ENCODE results near the gene CNTNAP2. TPM values are rescaled to one million over a fixed set of nuclear protein-coding genes. Genes with fewer than 3 reads are reported as not detected.

The CNTNAP2 gene
- total RNA-seq, 2 experiments from 2014 or later: 0.28 TPM; not detected in 1

DNA sequence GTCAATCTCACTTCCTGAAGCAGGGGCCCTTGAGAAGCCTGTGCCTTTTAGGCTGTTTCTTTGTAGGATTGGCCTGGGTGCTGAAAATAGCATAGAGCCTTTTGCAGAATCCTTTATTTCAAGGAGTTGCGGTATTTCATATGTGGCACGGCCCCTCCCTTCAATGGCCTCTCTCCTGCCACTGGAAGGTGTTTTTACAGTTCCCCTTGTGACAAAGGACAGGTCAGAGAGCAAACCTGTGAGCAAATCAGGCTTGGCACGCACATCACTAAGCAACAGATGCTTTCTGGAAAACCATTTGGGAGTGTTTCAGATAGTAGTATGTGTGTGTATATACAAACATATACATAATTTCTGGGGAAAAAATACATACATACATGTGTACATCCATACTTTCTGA, 2085.4 kb downstream of the CNTNAP2 start:
- H3K79me2 ChIP-seq (ENCODE audit: insufficient read depth, low read depth, low read length): no peaks in the 10 kb centered on the region
- CTCF ChIA-PET (ENCODE audit: unreplicated experiment): no interaction called here
- POLR2A ChIA-PET: no interaction called here
- H3K9me3 ChIP-seq (ENCODE audit: low read length): no peaks in the 10 kb centered on the region
- no peaks in the 10 kb centered on the region for H4K20me1 ChIP-seq (ENCODE audit: insufficient read depth, low read length)
- H2AFZ ChIP-seq (ENCODE audit: low read length): no peak overlapping the region
- H3K36me3 ChIP-seq (ENCODE audit: insufficient read depth, low read length): no peaks in the 10 kb centered on the region
- intact Hi-C loops (cut with micrococcal nuclease; ENCODE audit: unreplicated experiment): no loop called here
- TF ChIP-seq, protein P1, sequence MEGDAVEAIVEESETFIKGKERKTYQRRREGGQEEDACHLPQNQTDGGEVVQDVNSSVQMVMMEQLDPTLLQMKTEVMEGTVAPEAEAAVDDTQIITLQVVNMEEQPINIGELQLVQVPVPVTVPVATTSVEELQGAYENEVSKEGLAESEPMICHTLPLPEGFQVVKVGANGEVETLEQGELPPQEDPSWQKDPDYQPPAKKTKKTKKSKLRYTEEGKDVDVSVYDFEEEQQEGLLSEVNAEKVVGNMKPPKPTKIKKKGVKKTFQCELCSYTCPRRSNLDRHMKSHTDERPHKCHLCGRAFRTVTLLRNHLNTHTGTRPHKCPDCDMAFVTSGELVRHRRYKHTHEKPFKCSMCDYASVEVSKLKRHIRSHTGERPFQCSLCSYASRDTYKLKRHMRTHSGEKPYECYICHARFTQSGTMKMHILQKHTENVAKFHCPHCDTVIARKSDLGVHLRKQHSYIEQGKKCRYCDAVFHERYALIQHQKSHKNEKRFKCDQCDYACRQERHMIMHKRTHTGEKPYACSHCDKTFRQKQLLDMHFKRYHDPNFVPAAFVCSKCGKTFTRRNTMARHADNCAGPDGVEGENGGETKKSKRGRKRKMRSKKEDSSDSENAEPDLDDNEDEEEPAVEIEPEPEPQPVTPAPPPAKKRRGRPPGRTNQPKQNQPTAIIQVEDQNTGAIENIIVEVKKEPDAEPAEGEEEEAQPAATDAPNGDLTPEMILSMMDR (conservative IDR thresholded peaks at IDR 0.05; ENCODE audit: low read length): no peak
- no peak for TF ChIP-seq EZH2phosphoT487 (IDR thresholded peaks at IDR 0.05; ENCODE audit: borderline replicate concordance, low read depth, low read length)
- H3K4me1 ChIP-seq (ENCODE audit: insufficient read depth, low read length, poor library complexity, severe bottlenecking): no peaks in the 10 kb centered on the region
- no peak overlapping the region for H3K27ac ChIP-seq (ENCODE audit: low read depth, low read length, poor library complexity, severe bottlenecking)
- H3K4me2 ChIP-seq (ENCODE audit: low read length): no peak overlapping the region
- no peak for DNase-seq (ENCODE audit: low spot score)
- BruUV-seq (replicated peaks): no TSS peak
- H3K4me3 ChIP-seq (ENCODE audit: low read depth, low read length, poor library complexity, severe bottlenecking): no peak overlapping the region
- no peaks in the 10 kb centered on the region for H3K9me2 ChIP-seq (ENCODE audit: insufficient read depth, low read length)

DNA sequence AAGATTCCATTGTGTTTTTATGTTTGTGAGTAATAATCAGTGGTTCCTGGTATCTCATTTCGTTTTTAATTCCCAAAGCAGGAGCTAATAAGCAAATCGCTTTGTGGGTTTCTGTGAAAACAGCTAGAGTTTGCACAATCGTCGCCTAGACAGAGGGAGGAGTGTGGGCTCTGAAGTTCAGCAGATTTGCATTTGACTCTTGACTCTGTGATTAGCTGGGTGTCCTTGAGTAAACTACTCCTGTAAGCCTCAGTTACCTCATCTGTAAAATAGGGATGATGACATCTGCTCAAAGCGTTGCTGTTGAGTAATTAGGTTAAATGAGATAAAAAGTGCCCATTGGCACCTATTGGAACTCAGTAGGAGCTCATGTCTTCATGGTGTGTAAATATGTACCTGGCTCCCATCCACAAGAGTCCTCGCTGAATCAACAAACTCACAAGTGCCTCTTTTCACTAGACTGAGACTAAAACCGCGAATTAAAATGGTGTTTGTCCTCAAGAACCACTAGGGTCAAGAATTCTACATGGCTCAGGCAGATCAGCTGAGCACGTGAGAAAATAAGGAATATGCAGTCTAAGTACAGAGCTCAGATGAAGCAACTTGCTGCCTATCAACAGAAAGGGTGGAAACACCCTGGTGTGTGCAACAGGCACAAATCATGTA, 2088.2 kb downstream of the CNTNAP2 start:
- CTCF ChIA-PET (ENCODE audit: unreplicated experiment): no interaction called here
- intact Hi-C loops (cut with micrococcal nuclease; ENCODE audit: unreplicated experiment): no loop called here
- no TSS peak for BruUV-seq (replicated peaks)

More for the DNA sequence above, 2088.2 kb downstream of the CNTNAP2 start:
- DNase-seq (ENCODE audit: low spot score): no peak
- TF ChIP-seq EZH2phosphoT487 (IDR thresholded peaks at IDR 0.05; ENCODE audit: borderline replicate concordance, low read depth, low read length): no peak
- TF ChIP-seq, protein P1 (conservative IDR thresholded peaks at IDR 0.05; ENCODE audit: low read length): no peak
- Histone ChIP-seq H4K20me1 (ENCODE audit: insufficient read depth, low read length) (no peaks in the 10 kb centered on the region), H3K4me1 (ENCODE audit: insufficient read depth, low read length, poor library complexity, severe bottlenecking) (no peaks in the 10 kb centered on the region), H3K4me3 (ENCODE audit: low read depth, low read length, poor library complexity, severe bottlenecking) (no peak overlapping the region), H3K9me2 (ENCODE audit: insufficient read depth, low read length) (no peaks in the 10 kb centered on the region), H3K4me2 (ENCODE audit: low read length) (no peak overlapping the region), H3K9me3 (ENCODE audit: low read length) (no peaks in the 10 kb centered on the region), H3K79me2 (ENCODE audit: insufficient read depth, low read depth, low read length) (no peaks in the 10 kb centered on the region), H2AFZ (ENCODE audit: low read length) (no peak overlapping the region), H3K36me3 (ENCODE audit: insufficient read depth, low read length) (no peaks in the 10 kb centered on the region), H3K27ac (ENCODE audit: low read depth, low read length, poor library complexity, severe bottlenecking) (no peak overlapping the region)
- POLR2A ChIA-PET: interaction anchor here (0.5 to 0.6 kb wide), 2 partner anchors 24 to 413 kb away, joined by 3 read pairs; no protein-coding TSS in a partner anchor
